Hematopoietic multipotent progenitor cell treated with erythropoietin and hydrocortisone succinate and interleukin-3 and kit ligand, for 6 days (in vitro differentiated cells): ENCODE results near the gene PMEPA1.

Experiments
- DNase-seq: peaks from one replicate; pipeline ENCODE4 v3.0.0-alpha.2; 2015

Gene PMEPA1

DNA sequence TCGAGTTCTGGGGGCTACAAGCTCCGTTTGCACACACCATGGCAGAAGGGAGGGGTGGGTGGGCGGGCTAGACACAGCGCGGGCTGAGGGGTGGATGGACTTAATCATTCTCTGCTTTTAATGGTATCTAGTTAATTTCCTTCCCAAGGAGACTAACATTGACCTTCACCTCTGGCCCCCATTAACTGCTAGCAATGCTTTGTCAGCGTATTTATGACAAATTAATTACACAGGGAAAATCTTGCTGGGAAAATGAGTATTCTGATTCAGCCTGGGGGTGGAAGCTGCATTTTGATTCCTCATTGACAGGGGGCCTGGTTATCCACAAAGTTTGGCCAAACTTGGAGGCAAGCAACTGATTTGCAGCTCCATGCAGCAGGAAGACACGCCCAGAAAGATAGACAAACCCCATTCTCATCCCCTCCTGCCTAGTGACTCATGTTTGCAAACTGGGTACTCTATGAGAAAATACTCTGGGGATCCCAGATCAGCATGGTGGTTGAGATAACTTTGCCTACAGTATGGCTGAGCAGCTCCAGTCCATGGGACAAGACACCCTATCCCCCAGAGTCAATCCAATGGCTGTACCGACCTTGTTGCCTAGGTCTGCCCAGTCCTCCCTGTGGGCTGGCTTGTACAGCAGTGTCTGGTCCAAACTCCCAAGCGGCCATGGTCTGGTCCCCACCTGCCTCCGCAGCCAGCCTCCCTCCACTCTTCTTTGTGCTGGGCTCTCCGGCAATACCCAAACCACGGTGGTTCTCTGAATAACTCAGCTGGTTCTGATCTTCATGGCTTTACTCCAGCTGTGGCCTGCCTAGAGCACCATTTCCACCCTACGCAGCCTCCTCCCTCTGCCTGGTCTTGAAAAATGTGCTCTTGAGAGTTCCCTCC lies 109.2 kb downstream of the PMEPA1 start:
- peak; percentile 23 for DNase-seq

DNA sequence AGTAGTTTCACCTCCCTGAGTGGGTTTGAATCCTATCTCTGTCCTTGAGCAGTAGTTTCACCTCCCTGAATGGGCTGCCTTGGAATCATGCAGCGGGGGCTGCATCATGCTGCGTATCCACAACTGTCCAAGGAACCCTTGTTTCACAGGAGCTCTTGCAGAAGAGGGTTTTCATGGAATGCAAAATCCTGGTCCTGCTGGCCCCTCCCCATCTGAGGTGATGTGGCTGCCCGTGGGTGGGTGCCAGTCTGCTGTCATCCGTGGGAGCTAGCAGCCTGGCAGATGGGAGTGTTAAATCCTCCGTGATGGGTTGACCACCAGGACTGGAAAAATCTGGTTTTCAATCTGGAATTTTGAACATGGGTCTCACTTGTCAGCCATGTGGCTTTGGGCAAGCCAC lies 111.3 kb downstream of the PMEPA1 start:
- DNase-seq = no peak
